NCI-H1694 (cell line): Measurements from ENCODE around the gene PRLHR.
"Not testable (repeated sequence)": the region's sequence is repeated elsewhere in the genome, so short reads cannot be mapped to it uniquely, and the experiment has no call there.

Experiments
- DNase-seq: peaks from one replicate; lab custom pipeline; 2025; lab: John Stamatoyannopoulos, UW

The PRLHR gene

DNA sequence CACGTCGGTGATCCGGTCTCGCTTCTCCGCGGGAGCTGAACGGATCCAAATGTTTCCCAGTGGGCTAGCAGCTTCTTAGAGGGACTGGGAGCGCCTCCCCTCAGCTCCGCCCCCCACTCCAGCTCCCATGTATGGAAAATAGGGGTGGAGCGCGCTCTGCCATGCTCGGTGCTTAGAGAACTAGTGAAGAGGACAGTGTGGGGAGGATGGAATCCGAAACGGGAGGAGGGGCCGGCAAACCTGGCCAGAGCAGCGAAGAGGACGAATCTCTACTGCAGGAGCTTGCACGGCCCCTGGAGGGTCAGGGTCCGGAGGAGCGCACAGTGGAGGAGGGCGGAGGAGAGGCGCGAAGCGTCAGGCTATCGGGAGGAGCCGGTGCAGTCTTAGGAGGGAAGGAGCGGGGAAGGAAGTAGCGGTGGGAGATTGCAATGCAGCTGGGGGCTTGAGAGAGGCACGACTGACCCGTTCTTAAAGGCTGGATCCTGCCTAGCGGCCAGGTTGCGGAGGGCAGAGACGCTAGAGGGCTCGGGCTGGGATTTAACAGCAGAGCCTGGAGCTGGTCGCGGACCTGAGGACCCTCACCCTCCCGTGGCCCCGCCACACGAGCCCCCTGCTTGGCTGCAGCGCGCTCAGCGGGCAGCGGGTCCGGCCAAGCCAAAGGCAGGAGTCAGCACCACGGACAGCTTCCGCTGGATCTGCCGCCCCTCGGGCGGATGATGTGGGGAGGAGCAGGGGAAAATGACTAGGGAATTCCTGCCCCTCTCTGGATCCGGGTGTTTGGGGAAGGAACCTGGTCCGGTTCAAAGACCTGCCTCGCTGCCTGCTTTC, at the start of gene PRLHR:
Gene PRLHR (minus strand): TSS at position 51 of the 828 bp plus-strand sequence. CDS start 404 bp downstream, outside the sequence.
- DNase-seq: no peak

- no peak for DNase-seq
Measured at GRCh38 chr10:118642228-118642627, 46.8 kb upstream of the PRLHR start.

DNA sequence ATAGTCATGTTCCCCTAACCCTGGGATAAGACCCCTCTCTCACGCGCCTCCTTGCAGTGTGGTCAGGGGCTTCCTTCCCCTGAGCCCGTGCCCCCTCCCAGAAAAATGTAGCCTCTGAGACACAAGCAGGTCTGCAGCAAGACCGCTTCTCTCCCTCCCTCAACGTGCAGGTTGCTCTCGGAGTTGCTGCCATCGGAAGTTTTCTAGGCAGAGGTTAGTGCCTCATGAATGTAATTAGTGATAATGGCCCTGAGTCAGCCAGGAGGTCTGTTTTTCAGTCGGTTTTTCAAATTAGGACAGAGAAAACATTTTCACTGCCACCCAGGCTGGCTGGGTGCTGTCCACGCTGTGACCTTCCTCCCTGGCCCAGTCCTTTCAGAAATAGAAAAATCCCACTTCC, 43.2 kb upstream of the PRLHR start:
- DNase-seq: no peak

DNA sequence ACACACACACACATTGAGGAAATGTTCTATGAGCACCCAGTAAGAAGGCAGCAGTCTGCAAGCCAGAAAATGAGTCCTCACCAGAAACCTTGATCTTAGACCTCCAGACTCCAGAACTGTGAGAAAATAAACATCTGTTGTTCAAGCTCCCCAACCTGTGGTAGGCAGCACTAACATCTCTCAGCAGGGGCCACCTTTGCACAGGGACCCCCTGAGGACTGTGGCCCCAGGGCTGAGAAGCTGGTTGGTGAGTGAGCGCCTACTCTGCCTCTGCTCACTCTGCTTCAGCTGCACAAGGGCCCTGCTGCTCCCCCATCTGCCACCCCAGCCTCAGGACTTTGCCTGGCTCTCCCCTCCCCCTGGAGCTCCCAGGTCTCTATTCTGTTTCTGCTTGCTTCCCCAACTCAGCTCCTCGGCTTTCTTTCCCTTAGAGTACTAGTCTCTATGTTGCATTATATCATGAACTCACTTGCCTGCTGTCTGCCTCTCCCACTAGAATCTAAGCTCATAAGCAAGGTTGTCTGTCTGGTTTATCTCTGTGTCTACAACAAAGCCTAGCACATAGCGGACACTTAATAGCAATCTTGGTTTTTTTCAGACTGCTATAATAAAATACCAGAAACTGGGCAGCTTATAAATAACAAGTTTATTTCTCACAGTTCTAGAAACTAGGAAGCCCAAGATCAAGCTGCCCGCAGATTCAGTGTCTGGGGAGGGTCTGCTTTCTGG, 40.4 kb upstream of the PRLHR start:
- no peak for DNase-seq

DNA sequence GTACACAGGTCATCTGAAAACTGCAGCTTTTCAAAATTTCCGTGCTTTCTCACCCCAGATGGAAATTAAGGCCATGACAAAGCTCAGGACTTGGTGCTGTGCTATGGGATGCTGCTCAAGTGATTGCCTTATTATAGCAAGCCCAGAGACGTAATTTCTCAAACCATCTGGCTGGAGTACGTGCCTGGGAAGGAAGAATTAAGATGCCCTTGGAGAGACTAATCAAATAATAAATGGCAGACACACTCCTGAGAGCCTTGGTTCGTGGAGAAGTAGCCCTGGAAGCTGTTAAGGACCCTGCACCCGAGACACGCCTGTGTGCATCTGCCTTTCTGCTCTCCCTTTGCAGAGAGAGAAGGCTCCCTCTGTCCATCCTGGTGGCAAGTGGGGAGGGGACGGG, 38.3 kb upstream of the PRLHR start:
- no peak for DNase-seq

DNA sequence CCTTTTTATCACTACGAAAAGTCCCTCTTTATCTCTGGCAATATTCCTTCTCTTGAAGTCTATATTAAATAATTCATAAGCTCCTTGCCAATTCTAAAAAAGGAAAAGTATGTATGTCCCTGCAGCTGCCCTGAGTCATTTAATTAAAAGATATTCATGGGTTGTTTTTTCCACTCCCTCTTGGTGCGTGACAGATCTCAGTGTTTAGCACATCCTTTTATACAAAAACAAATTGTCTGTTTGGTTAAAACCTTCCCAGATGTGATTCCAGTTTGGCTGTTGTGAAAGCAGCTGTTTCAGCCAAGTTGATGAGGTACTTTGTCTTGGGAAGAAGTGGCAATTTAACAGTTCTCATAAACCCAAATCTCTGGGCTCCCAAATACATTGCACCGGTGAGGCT, 33.8 kb upstream of the PRLHR start:
- DNase-seq: no peak

GRCh38 chr10:118628397-118628796, 32.9 kb upstream of the PRLHR start:
- no peak for DNase-seq

DNA sequence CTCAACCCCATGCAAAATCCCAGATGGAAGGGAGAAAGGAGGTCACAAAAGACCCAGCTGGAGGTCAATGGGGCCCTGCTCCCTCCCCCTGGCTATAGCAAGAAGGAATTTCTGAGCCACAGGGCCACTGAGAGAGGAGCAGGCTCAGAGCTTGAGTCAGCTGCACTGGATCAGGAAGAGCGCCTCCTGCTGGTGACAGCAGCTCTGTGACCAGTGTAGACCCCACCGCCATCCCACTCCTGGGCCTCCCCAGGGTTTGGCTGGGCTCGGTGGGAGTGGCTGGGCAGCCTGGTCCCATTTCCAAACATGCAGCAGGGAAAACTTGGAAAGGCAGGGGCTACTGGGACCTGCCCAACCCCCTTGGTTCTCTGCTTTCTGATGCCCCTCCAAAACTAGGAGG, 31.5 kb upstream of the PRLHR start:
- DNase-seq: no peak

DNA sequence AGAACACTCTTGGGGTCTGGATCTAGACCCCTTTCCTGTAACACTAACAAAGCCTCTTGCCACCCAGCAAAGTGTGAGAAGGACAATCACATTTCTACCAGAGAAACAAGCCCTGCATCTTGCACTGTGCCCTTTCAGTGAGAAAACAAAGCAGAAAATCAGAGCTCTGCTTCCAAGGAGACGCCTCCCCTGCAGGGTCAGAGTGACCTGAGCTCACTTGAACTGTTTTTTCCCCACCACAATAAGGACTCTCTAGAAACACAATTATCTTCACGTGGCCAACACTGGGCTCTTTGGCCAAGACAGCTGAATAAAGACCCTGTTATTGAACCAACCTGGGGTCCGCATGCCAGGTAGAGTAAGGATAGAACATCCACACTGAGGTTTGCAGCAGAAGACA, 30.1 kb upstream of the PRLHR start:
- no peak for DNase-seq

- no peak for DNase-seq
Measured at GRCh38 chr10:118624747-118625146, 29.3 kb upstream of the PRLHR start.

DNA sequence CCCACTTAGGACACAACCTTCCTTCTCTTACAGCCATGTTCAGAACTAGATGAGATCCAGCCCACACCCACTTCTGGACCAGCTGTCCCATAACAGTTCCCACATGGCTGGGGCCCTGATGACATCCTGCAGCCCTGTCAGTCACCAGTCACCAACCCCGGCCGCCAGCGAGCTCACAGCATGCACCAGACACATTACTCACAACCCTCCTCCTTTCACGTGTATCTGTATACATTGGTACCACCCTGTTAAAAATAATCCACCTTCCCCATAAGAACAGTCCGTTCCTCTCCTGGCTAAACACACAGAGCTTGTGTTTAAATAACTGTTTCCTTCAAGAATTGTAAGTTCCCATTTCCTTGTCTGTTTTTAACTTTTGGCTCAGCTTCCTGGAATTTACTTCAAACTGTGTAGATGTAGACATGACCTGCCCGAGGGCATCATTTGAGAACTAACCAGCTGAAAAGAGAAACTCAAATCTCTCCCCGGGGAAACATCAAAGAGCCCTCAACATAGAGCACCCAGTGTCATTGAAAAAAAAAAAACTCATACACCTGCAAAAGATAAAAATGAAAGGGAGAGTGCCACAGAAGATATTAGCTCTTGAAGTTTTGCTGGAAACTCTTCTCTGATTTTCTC, 26.0 kb upstream of the PRLHR start:
- no peak for DNase-seq

- not testable (repeated sequence) for DNase-seq
Measured at GRCh38 chr10:118613863-118614262, 18.4 kb upstream of the PRLHR start.

GRCh38 chr10:118610577-118610976, 15.1 kb upstream of the PRLHR start:
- DNase-seq: no peak

- DNase-seq: no peak
Measured at GRCh38 chr10:118607768-118608354, 12.4 kb upstream of the PRLHR start.

- no peak for DNase-seq
Measured at GRCh38 chr10:118605694-118606093, 10.2 kb upstream of the PRLHR start.

DNA sequence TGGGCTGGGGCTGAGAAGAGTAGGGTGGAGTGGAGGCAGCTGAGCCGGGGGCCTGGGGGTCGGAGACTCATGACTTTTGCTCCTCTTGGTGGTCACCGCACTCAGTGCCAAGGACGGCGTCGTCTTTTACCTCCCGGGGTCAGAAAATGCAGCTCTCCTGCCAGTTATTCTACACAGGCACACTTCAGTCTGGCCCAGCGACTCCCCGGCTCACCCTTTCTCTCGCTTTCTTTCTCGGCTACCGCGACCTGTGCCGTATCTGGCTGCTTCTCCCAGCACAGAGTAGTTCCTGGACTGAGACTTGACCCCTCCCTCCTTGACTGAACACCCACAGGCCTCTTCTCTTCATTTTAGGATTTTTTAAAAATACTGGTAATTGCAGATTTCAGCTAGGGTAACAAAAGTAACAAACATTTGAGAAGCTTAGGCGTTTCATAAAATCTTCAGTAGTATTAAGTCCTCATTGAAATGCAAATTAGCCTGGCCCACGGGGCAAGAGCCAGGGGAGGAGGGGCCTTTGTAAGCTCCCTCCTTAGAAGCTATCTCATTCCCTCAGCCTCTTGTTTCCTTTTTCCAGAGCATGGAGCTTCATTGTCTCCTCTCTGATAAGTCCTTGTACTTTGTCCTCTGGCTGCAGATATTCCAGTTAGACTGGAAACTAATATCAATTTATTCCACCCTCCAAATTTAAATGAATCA, 1.1 kb upstream of the PRLHR start:
- no peak for DNase-seq

DNA sequence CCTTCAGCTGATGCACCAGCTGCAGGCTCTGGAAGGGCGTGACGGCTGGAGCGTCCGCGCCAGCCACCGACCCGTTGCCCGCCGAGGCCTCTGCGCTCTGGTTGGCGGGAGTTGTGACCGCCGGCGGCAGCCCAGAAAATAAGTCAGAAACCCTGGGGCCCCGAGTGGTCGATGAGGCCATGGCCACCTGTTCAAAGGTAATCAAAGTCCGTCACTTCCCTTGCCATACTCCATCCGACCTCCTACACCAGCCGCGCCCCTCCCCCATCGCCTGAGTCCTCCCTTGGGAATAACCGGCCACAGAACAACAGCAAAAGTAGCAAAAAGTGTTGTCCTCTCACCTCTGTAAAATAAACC, 406 bp downstream of the PRLHR start:
- no peak for DNase-seq

GRCh38 chr10:118594392-118595063, 920 bp downstream of the PRLHR start:
- DNase-seq: no peak

- DNase-seq: no peak
Measured at GRCh38 chr10:118592675-118593330, 2.6 kb downstream of the PRLHR start.

- DNase-seq: peak; percentile 58
Measured at GRCh38 chr10:118590334-118590733, 5.1 kb downstream of the PRLHR start.
